Liver (tissue), 9 donors: Measurements from ENCODE around the gene PLXND1. TPM values are rescaled to one million over a fixed set of nuclear protein-coding genes. Genes with fewer than 3 reads are reported as not detected.

Experiments
- DNase-seq: peaks from one replicate; pipeline ENCODE4 v3.0.0-alpha.2; 2017; ENCODE audit warnings: low spot score
- H3K27ac ChIP-seq, 2 donors: one replicate each; pipeline ENCODE4 v1.7.0; 2013; ENCODE audit warnings: inconsistent platforms in 2 of 2, low read length in 2 of 2, control low read depth in 1 of 2, low read depth in 1 of 2, mild to moderate bottlenecking in 1 of 2
- H3K27me3 ChIP-seq, 4 donors: one replicate each; pipeline versions ENCODE4 v1.6.1 to v1.7.0; 2013; ENCODE audit warnings: low read length in 3 of 4, inconsistent platforms in 1 of 4, mild to moderate bottlenecking in 1 of 4, moderate library complexity in 1 of 4; ENCODE audit not compliant: control insufficient read depth in 4 of 4, insufficient read depth in 4 of 4
- H3K36me3 ChIP-seq, 4 donors: one replicate each; pipeline versions ENCODE4 v1.6.1 to v1.7.0; 2013; ENCODE audit warnings: low read length in 3 of 4, mild to moderate bottlenecking in 3 of 4, low read depth in 1 of 4, moderate library complexity in 1 of 4; ENCODE audit not compliant: control insufficient read depth in 4 of 4, insufficient read depth in 3 of 4
- H3K4me1 ChIP-seq, 4 donors: one replicate each; pipeline versions ENCODE4 v1.6.1 to v1.7.0; 2013; ENCODE audit warnings: low read length in 3 of 4, mild to moderate bottlenecking in 3 of 4, moderate library complexity in 1 of 4; ENCODE audit not compliant: control insufficient read depth in 4 of 4, insufficient read depth in 4 of 4
- H3K4me3 ChIP-seq, 3 donors: one replicate each; pipeline versions ENCODE4 v1.6.1 to v1.7.0; 2013; ENCODE audit warnings: low read length in 3 of 3, control low read depth in 1 of 3, low read depth in 1 of 3, mild to moderate bottlenecking in 1 of 3
- H3K9ac ChIP-seq, 2 donors: one replicate each; pipeline ENCODE4 v1.7.0; 2013; ENCODE audit warnings: low read length in 2 of 2, mild to moderate bottlenecking in 2 of 2, moderate library complexity in 2 of 2, control low read depth in 1 of 2, low read depth in 1 of 2
- H3K9me3 ChIP-seq, 4 donors: one replicate each; pipeline versions ENCODE4 v1.6.1 to v1.7.0; 2013; ENCODE audit warnings: low read length in 3 of 4; ENCODE audit not compliant: control insufficient read depth in 4 of 4
- EGR1 ChIP-seq, 2 donors: IDR thresholded peaks; 2 replicates each; pipeline ENCODE4 v1.6.1; 2016 to 2018; ENCODE audit warnings: antibody characterized with exemption in 2 of 2, low read depth in 2 of 2
- FOXA1 ChIP-seq: IDR thresholded peaks from 2 replicates; pipeline ENCODE4 v1.6.1; 2016; ENCODE audit warnings: antibody characterized with exemption
- FOXA2 ChIP-seq: IDR thresholded peaks from 2 replicates; pipeline ENCODE4 v1.6.1; 2016; ENCODE audit warnings: antibody characterized with exemption
- GABPA ChIP-seq, 2 donors: IDR thresholded peaks in 1 of 2; conservative IDR thresholded peaks in 1 of 2; 2 replicates each; pipeline ENCODE4 v1.6.1; 2016; ENCODE audit warnings: antibody characterized with exemption in 2 of 2, mild to moderate bottlenecking in 1 of 2, moderate library complexity in 1 of 2
- HNF4A ChIP-seq, 2 donors: conservative IDR thresholded peaks; 2 replicates each; pipeline ENCODE4 v1.6.1; 2016; ENCODE audit warnings: antibody characterized with exemption in 2 of 2, mild to moderate bottlenecking in 2 of 2
- HNF4G ChIP-seq: IDR thresholded peaks from 2 replicates; pipeline ENCODE4 v1.6.1; 2016; ENCODE audit warnings: antibody characterized with exemption
- JUND ChIP-seq, 2 donors: IDR thresholded peaks; 2 replicates each; pipeline ENCODE4 v1.6.1; 2016; ENCODE audit warnings: antibody characterized with exemption in 2 of 2
- NR2F2 ChIP-seq: IDR thresholded peaks from 2 replicates; pipeline ENCODE4 v1.6.1; 2016; ENCODE audit warnings: antibody characterized with exemption
- RAD21 ChIP-seq, 2 donors: IDR thresholded peaks; 2 replicates each; pipeline ENCODE4 v1.6.1; 2016; ENCODE audit warnings: antibody characterized with exemption in 2 of 2, mild to moderate bottlenecking in 2 of 2
- SP1 ChIP-seq: IDR thresholded peaks from 2 replicates; pipeline ENCODE4 v1.6.1; 2018; ENCODE audit warnings: antibody characterized with exemption, mild to moderate bottlenecking
- TAF1 ChIP-seq: conservative IDR thresholded peaks from 2 replicates; pipeline ENCODE4 v1.6.1; 2016; ENCODE audit warnings: antibody characterized with exemption, mild to moderate bottlenecking
- YY1 ChIP-seq: IDR thresholded peaks from 2 replicates; pipeline ENCODE4 v1.6.1; 2016; ENCODE audit warnings: antibody characterized with exemption, mild to moderate bottlenecking
- WGBS: extraction: QIAGEN DNeasy Blood & Tissue Kit; methylation state at CpG from one replicate; pipeline ENCODE4 v1.1.7; 2013; 5-methylcytosine and 5-hydroxymethylcytosine counted together
- polyA plus RNA-seq, 2 donors: library from polyadenylated mRNA; stranded (reverse) in 1 of 2; unstranded in 1 of 2; fragments of 200-250 nt in 1 of 2; fragments of >200 nt in 1 of 2; fragmentation: Nextera tagmentation in 1 of 2; extraction: Ambion mirVana in 1 of 2; gene quantifications; one replicate each; pipeline versions ENCODE4 v1.2.1 to v1.2.3, GENCODE V29; 2013 to 2015
- total RNA-seq, 2 donors: library from RNA; depleted of rRNA; stranded (reverse); fragments of >200 nt; gene quantifications; one replicate each; pipeline ENCODE4 v1.2.3, GENCODE V29; 2014
- TF ChIP-seq, protein P1 (sequence below): fragments of 150-350 bp; IDR thresholded peaks from 2 replicates; pipeline ENCODE4 v1.5.1; 2017; ENCODE audit warnings: improper control_type of control experiment, low read depth, low read length; ENCODE audit not compliant: missing input control
- TF ChIP-seq, protein P2 (sequence below): IDR thresholded peaks from 2 replicates; pipeline ENCODE4 v1.6.1; 2016; ENCODE audit warnings: antibody characterized with exemption
- TF ChIP-seq, protein P3 (sequence below): IDR thresholded peaks from 2 replicates; pipeline ENCODE4 v1.6.1; 2016; ENCODE audit warnings: antibody characterized with exemption
- TF ChIP-seq, protein P4 (sequence below): IDR thresholded peaks from 2 replicates; pipeline ENCODE4 v1.6.1; 2016; ENCODE audit warnings: antibody characterized with exemption
- TF ChIP-seq, protein P5 (sequence below): IDR thresholded peaks from 2 replicates; pipeline ENCODE4 v1.6.1; 2016; ENCODE audit warnings: antibody characterized with exemption, mild to moderate bottlenecking
- donor health status: healthy.
- donor health status: healthy.
- donor health status: healthy.
- donor health status: healthy.
- donor health status: healthy.

Gene PLXND1
- total and polyA plus RNA-seq, 4 donors, result 10.4 to 50.2 (median 32.8) TPM

DNA sequence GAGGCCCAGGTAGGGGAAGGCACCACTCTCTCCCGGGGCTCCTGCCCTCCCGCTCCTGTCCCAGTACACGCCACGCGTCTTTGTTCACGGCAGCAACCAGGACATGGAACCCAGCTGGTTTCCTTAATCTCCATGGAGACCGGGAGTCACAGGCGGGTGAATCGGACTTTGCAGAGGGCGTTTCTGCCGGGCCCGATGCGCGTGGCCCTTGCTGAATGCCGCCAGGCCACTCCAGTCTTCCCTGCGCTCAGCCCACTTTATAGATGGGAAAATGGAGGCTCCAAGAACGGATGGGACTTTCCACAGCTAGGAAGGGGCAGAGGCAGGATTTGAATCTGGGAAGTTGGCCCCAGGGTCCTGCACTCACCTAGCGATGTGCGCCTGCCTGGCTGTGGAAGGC is 7.4 kb downstream of the PLXND1 start:
- Histone ChIP-seq H3K4me3 (no peak overlapping the region), H3K36me3 (no peaks in the 10 kb centered on the region), H3K9ac (no peak overlapping the region), H3K9me3 (no peaks in the 10 kb centered on the region), H3K4me1 (peaks cover 8 to 48% (median 19%) of the 10 kb centered on the region in 4 donors), H3K27me3 (no peaks in the 10 kb centered on the region), H3K27ac (peak overlapping the region; percentile 40 to 78)
- no peak for TF ChIP-seq SP1
- no peak for TF ChIP-seq TAF1
- TF ChIP-seq JUND (IDR thresholded peaks at IDR 0.05), result no peak
- TF ChIP-seq EGR1 (IDR thresholded peaks at IDR 0.05; ENCODE audit: low read depth in 2 of 2), result no peak
- no peak for TF ChIP-seq GABPA (IDR thresholded peaks at IDR 0.05 in 1 of 2, conservative IDR thresholded peaks at IDR 0.05 in 1 of 2)
- TF ChIP-seq YY1, result no peak
- TF ChIP-seq, protein P1, sequence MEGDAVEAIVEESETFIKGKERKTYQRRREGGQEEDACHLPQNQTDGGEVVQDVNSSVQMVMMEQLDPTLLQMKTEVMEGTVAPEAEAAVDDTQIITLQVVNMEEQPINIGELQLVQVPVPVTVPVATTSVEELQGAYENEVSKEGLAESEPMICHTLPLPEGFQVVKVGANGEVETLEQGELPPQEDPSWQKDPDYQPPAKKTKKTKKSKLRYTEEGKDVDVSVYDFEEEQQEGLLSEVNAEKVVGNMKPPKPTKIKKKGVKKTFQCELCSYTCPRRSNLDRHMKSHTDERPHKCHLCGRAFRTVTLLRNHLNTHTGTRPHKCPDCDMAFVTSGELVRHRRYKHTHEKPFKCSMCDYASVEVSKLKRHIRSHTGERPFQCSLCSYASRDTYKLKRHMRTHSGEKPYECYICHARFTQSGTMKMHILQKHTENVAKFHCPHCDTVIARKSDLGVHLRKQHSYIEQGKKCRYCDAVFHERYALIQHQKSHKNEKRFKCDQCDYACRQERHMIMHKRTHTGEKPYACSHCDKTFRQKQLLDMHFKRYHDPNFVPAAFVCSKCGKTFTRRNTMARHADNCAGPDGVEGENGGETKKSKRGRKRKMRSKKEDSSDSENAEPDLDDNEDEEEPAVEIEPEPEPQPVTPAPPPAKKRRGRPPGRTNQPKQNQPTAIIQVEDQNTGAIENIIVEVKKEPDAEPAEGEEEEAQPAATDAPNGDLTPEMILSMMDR, result no peak
- TF ChIP-seq, protein P2, sequence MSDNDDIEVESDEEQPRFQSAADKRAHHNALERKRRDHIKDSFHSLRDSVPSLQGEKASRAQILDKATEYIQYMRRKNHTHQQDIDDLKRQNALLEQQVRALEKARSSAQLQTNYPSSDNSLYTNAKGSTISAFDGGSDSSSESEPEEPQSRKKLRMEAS, result no peak
- TF ChIP-seq NR2F2, result no peak
- TF ChIP-seq, protein P3, sequence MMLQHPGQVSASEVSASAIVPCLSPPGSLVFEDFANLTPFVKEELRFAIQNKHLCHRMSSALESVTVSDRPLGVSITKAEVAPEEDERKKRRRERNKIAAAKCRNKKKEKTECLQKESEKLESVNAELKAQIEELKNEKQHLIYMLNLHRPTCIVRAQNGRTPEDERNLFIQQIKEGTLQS, result no peak
- no peak for TF ChIP-seq HNF4A (conservative IDR thresholded peaks at IDR 0.05)
- TF ChIP-seq HNF4G, result no peak
- TF ChIP-seq FOXA2, result no peak
- TF ChIP-seq FOXA1, result no peak
- TF ChIP-seq RAD21 (IDR thresholded peaks at IDR 0.05), result no peak
- TF ChIP-seq, protein P4, sequence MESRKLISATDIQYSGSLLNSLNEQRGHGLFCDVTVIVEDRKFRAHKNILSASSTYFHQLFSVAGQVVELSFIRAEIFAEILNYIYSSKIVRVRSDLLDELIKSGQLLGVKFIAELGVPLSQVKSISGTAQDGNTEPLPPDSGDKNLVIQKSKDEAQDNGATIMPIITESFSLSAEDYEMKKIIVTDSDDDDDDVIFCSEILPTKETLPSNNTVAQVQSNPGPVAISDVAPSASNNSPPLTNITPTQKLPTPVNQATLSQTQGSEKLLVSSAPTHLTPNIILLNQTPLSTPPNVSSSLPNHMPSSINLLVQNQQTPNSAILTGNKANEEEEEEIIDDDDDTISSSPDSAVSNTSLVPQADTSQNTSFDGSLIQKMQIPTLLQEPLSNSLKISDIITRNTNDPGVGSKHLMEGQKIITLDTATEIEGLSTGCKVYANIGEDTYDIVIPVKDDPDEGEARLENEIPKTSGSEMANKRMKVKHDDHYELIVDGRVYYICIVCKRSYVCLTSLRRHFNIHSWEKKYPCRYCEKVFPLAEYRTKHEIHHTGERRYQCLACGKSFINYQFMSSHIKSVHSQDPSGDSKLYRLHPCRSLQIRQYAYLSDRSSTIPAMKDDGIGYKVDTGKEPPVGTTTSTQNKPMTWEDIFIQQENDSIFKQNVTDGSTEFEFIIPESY, result no peak
- DNase-seq, result no peak
- WGBS, result 77% methylated on average over 19 of the region's 19 CpGs

DNA sequence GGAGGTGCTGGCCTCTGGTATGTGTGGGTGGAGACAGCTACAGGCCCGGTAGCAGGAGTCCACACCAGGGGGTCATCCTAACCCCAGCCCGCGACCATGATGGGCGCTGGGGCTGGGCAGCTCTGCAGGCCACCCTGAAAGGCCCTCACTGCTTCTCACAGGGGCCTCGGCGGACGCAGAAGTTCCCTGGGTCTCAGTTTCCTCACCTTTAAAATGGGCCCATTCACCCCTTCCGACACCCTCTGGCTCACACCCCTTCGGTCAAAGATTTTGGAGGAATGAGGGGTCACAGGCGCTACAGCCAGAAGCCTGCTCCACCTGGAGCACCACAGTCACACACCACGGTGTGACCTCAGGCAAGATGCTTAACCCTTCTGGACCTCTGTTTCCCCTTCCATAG is 8.0 kb downstream of the PLXND1 start:
- Histone ChIP-seq H3K9ac (no peak overlapping the region), H3K9me3 (no peaks in the 10 kb centered on the region), H3K27ac (peak overlapping the region; percentile 75 to 78), H3K27me3 (no peaks in the 10 kb centered on the region), H3K4me3 (no peak overlapping the region), H3K36me3 (no peaks in the 10 kb centered on the region), H3K4me1 (peaks cover 8 to 51% (median 25%) of the 10 kb centered on the region in 4 donors)
- DNase-seq, result no peak
- TF ChIP-seq SP1 (no peak), EGR1 (IDR thresholded peaks at IDR 0.05; ENCODE audit: low read depth in 2 of 2) (no peak), FOXA1 (no peak), JUND (IDR thresholded peaks at IDR 0.05) (no peak), YY1 (no peak), NR2F2 (no peak), HNF4A (conservative IDR thresholded peaks at IDR 0.05) (no peak), RAD21 (IDR thresholded peaks at IDR 0.05) (no peak), HNF4G (no peak)
- TF ChIP-seq, protein P5, sequence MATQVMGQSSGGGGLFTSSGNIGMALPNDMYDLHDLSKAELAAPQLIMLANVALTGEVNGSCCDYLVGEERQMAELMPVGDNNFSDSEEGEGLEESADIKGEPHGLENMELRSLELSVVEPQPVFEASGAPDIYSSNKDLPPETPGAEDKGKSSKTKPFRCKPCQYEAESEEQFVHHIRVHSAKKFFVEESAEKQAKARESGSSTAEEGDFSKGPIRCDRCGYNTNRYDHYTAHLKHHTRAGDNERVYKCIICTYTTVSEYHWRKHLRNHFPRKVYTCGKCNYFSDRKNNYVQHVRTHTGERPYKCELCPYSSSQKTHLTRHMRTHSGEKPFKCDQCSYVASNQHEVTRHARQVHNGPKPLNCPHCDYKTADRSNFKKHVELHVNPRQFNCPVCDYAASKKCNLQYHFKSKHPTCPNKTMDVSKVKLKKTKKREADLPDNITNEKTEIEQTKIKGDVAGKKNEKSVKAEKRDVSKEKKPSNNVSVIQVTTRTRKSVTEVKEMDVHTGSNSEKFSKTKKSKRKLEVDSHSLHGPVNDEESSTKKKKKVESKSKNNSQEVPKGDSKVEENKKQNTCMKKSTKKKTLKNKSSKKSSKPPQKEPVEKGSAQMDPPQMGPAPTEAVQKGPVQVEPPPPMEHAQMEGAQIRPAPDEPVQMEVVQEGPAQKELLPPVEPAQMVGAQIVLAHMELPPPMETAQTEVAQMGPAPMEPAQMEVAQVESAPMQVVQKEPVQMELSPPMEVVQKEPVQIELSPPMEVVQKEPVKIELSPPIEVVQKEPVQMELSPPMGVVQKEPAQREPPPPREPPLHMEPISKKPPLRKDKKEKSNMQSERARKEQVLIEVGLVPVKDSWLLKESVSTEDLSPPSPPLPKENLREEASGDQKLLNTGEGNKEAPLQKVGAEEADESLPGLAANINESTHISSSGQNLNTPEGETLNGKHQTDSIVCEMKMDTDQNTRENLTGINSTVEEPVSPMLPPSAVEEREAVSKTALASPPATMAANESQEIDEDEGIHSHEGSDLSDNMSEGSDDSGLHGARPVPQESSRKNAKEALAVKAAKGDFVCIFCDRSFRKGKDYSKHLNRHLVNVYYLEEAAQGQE, result no peak
- TF ChIP-seq, protein P4, result no peak
- TF ChIP-seq, protein P3, result no peak
- TF ChIP-seq, protein P2, result no peak
- WGBS, result 84% methylated on average over 11 of the region's 11 CpGs
